HEK293 (cell line): Measurements from ENCODE around the gene MAGI1.

Experiments
- CTCF ChIA-PET: fragments of 350-600 bp; formaldehyde crosslinking; extraction: SDS; loops from one replicate; lab custom pipeline; 2021; ENCODE audit warnings: antibody characterized with exemption; lab: Yijun Ruan, JAX
- POLR2A ChIA-PET: fragments of 300-600 bp; formaldehyde crosslinking; extraction: SDS; loops from one replicate; lab custom pipeline; 2020; ENCODE audit warnings: antibody characterized with exemption, inconsistent platforms; lab: Yijun Ruan, JAX
- H3K27ac ChIP-seq: fragments of 200-500 bp; sonication (Bioruptor generic); 2 replicates; pipeline ENCODE4 v1.5.1; 2014; ENCODE audit warnings: low read depth, low read length, control low read depth, inconsistent platforms; ENCODE audit errors: extremely low read depth
- H3K36me3 ChIP-seq, 2 experiments: fragments of 200-500 bp in 1 of 2; sonication (Bioruptor generic) in 1 of 2; 1 replicate in 1 of 2; 2 replicates in 1 of 2; pipeline ENCODE4 v1.5.1; 2014 to 2017; ENCODE audit warnings: inconsistent platforms in 2 of 2, low read length in 2 of 2; ENCODE audit not compliant: control insufficient read depth in 2 of 2, insufficient read depth in 1 of 2
- H3K4me1 ChIP-seq: fragments of 200-500 bp; sonication (Bioruptor generic); 2 replicates; pipeline ENCODE4 v1.5.1; 2014; ENCODE audit warnings: mild to moderate bottlenecking, low read length, inconsistent platforms; ENCODE audit not compliant: control insufficient read depth, insufficient read depth
- H3K4me3 ChIP-seq: 2 replicates; pipeline ENCODE4 v1.5.1; 2011; ENCODE audit warnings: low read depth, mild to moderate bottlenecking, control low read depth, low read length, moderate library complexity
- H3K9me3 ChIP-seq: fragments of 200-500 bp; sonication (Bioruptor generic); 2 replicates; pipeline ENCODE4 v1.5.1; 2014; ENCODE audit warnings: low read depth, low read length, inconsistent platforms; ENCODE audit not compliant: control insufficient read depth, insufficient read depth
- GLI2 ChIP-seq: fragments of 450-650 bp; formaldehyde crosslinking; IDR thresholded peaks from 2 replicates; pipeline ENCODE4; 2017; ENCODE audit warnings: missing biosample characterization, missing genetic modification characterization, low read depth, borderline replicate concordance
- ZBTB11 ChIP-seq: fragments of 450-650 bp; formaldehyde crosslinking; conservative IDR thresholded peaks from 2 replicates; pipeline ENCODE4 v1.5.1; 2016; ENCODE audit warnings: low read depth, missing biosample characterization, missing genetic modification characterization
- ZBTB44 ChIP-seq: fragments of 450-650 bp; IDR thresholded peaks from 2 replicates; pipeline ENCODE4 v1.5.1; 2018; ENCODE audit warnings: missing biosample characterization, mild to moderate bottlenecking, missing genetic modification characterization
- ZBTB49 ChIP-seq: fragments of 450-650 bp; formaldehyde crosslinking; IDR thresholded peaks from 2 replicates; pipeline ENCODE4 v1.5.1; 2016; ENCODE audit warnings: missing biosample characterization, missing genetic modification characterization, low read depth
- ZIC2 ChIP-seq: fragments of 450-650 bp; formaldehyde crosslinking; IDR thresholded peaks from 2 replicates; pipeline ENCODE4 v1.5.1; 2016; ENCODE audit warnings: missing biosample characterization, missing genetic modification characterization
- ZNF140 ChIP-seq: fragments of 450-650 bp; formaldehyde crosslinking; IDR thresholded peaks from 2 replicates; pipeline ENCODE4 v1.5.1; 2016; ENCODE audit warnings: missing biosample characterization, missing genetic modification characterization
- ZNF18 ChIP-seq: fragments of 450-650 bp; formaldehyde crosslinking; IDR thresholded peaks from 2 replicates; pipeline ENCODE4 v1.5.1; 2016; ENCODE audit warnings: missing biosample characterization, missing genetic modification characterization
- ZNF202 ChIP-seq: fragments of 450-650 bp; formaldehyde crosslinking; IDR thresholded peaks from 2 replicates; pipeline ENCODE4 v1.5.1; 2016; ENCODE audit warnings: missing biosample characterization, missing genetic modification characterization, borderline replicate concordance
- ZNF214 ChIP-seq: fragments of 450-650 bp; formaldehyde crosslinking; IDR thresholded peaks from 2 replicates; pipeline ENCODE4 v1.5.1; 2017; ENCODE audit warnings: missing biosample characterization, mild to moderate bottlenecking, missing genetic modification characterization, borderline replicate concordance
- ZNF514 ChIP-seq: fragments of 450-650 bp; formaldehyde crosslinking; IDR thresholded peaks from 2 replicates; pipeline ENCODE4 v1.5.1; 2016; ENCODE audit warnings: missing biosample characterization, missing genetic modification characterization
- ZNF571 ChIP-seq: fragments of 450-650 bp; formaldehyde crosslinking; IDR thresholded peaks from 2 replicates; pipeline ENCODE4 v1.5.0; 2017; ENCODE audit warnings: missing biosample characterization, missing genetic modification characterization
- ZNF654 ChIP-seq: fragments of 450-650 bp; formaldehyde crosslinking; IDR thresholded peaks from 2 replicates; pipeline ENCODE4 v1.5.1; 2016; ENCODE audit warnings: low read depth, missing biosample characterization, missing genetic modification characterization
- ZNF747 ChIP-seq: fragments of 450-650 bp; formaldehyde crosslinking; IDR thresholded peaks from 2 replicates; pipeline ENCODE4 v1.5.1; 2016; ENCODE audit warnings: missing biosample characterization, missing genetic modification characterization
- ZSCAN23 ChIP-seq: fragments of 450-650 bp; formaldehyde crosslinking; IDR thresholded peaks from 2 replicates; pipeline ENCODE4 v1.5.1; 2016; ENCODE audit warnings: missing biosample characterization, missing genetic modification characterization

MAGI1 gene

GRCh38 chr3:65436580-65436979 is 602.1 kb downstream of the MAGI1 start:
- POLR2A ChIA-PET, result no interaction called here
- H3K36me3 ChIP-seq, result no peaks in the 10 kb centered on the region
- no peak for TF ChIP-seq GLI2 (tag by site-specific recombination)
- peak; percentile 46 for TF ChIP-seq ZNF654
- TF ChIP-seq, all 188 proteins: peak for 1
- no peak overlapping the region for H3K27ac ChIP-seq
- H3K4me1 ChIP-seq, result no peaks in the 10 kb centered on the region
- no peaks in the 10 kb centered on the region for H3K9me3 ChIP-seq
- no peak overlapping the region for H3K4me3 ChIP-seq
- CTCF ChIA-PET, result interaction anchor here (0.6 to 3.4 kb wide), 5 partner anchors 14 to 903 kb away, joined by 3 to 10 read pairs (median 3); no protein-coding TSS in a partner anchor

GRCh38 chr3:65433480-65433879 is 605.2 kb downstream of the MAGI1 start:
- H3K9me3 ChIP-seq, result no peaks in the 10 kb centered on the region
- no peak overlapping the region for H3K4me3 ChIP-seq
- H3K4me1 ChIP-seq, result no peaks in the 10 kb centered on the region
- POLR2A ChIA-PET, result no interaction called here
- CTCF ChIA-PET, result interaction anchor here (1.3 kb wide), 1 partner anchor 902 kb away, joined by 3 read pairs; no protein-coding TSS in a partner anchor
- TF ChIP-seq ZIC2 (tag by site-specific recombination) (no peak), ZNF18 (tag by site-specific recombination) (no peak), ZBTB49 (tag by site-specific recombination) (no peak), ZNF571 (tag by site-specific recombination) (no peak), ZSCAN23 (tag by site-specific recombination) (no peak), ZNF214 (tag by site-specific recombination) (no peak), ZNF514 (no peak), ZBTB11 (tag by site-specific recombination) (no peak), ZNF202 (tag by site-specific recombination) (no peak), ZNF747 (no peak), ZNF140 (no peak), ZBTB44 (tag by site-specific recombination) (no peak)
- TF ChIP-seq, all 188 proteins: peak for 0
- Histone ChIP-seq H3K27ac (no peak overlapping the region), H3K36me3 (peaks cover 0 to 11% of the 10 kb centered on the region in 2 experiments; a peak in 1 of 3 replicates)
